WTC11 (cell line): ENCODE results near the gene GABRG3.

Experiments
- CTCF ChIP-seq: fragments of 200-600 bp; IDR thresholded peaks from 2 replicates; pipeline ENCODE4 v1.8.0; 2022; ENCODE audit warnings: antibody characterized with exemption
- JUN ChIP-seq: sonication (generic); formaldehyde crosslinking; IDR thresholded peaks from 2 replicates; pipeline ENCODE4 v1.8.0; 2023; ENCODE audit warnings: mild to moderate bottlenecking, missing genetic modification reagents
- SP1 ChIP-seq: sonication (generic); formaldehyde crosslinking; conservative IDR thresholded peaks from 2 replicates; pipeline ENCODE4 v1.8.1; 2022; ENCODE audit warnings: missing genetic modification reagents
- ZMAT4 ChIP-seq: fragments of 250-450 bp; sonication (Bioruptor Pico); IDR thresholded peaks from 2 replicates; pipeline ENCODE4 v1.9.0; 2021; ENCODE audit warnings: mild to moderate bottlenecking
- ZNF138 ChIP-seq: sonication (generic); formaldehyde crosslinking; conservative IDR thresholded peaks from 2 replicates; pipeline ENCODE4 v1.8.1; 2022; ENCODE audit warnings: mild to moderate bottlenecking, moderate library complexity, missing genetic modification reagents
- TF ChIP-seq, protein P1 (sequence below): sonication (generic); formaldehyde crosslinking; IDR thresholded peaks from 2 replicates; pipeline ENCODE4 v1.8.1; 2022; ENCODE audit warnings: low read depth, mild to moderate bottlenecking, moderate library complexity, missing genetic modification reagents, borderline replicate concordance
- TF ChIP-seq, protein P2 (sequence below): sonication (generic); formaldehyde crosslinking; IDR thresholded peaks from 2 replicates; pipeline ENCODE4 v1.8.1; 2023; ENCODE audit warnings: mild to moderate bottlenecking, missing genetic modification reagents
- TF ChIP-seq, protein P3 (sequence below): sonication (generic); formaldehyde crosslinking; IDR thresholded peaks from 2 replicates; pipeline ENCODE4 v1.8.0; 2022; ENCODE audit warnings: mild to moderate bottlenecking, missing genetic modification reagents
- TF ChIP-seq, protein P4 (sequence below): sonication (generic); formaldehyde crosslinking; IDR thresholded peaks from 2 replicates; pipeline ENCODE4 v1.8.0; 2022; ENCODE audit warnings: mild to moderate bottlenecking, missing genetic modification reagents

DNA sequence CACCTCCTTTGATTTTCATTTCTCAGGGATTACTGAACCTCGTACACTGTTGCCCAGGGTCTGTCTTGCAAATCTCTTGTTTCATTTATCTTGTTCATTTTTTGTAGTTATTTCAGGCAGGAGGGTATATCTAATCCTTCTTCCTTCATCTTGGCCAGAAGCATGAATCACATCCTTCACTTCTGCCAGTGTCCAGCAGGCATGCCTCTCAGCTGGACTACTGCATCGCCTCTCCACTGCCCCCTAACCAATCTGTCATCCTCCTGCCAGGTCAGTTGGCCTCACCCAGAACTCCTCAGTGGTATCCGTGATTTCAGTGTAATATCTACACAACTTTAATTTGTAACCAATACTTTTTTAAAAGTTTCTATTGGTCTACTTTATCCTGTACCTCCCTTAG lies 297.9 kb downstream of the GABRG3 start:
- no peak for TF ChIP-seq CTCF
- no peak for TF ChIP-seq ZMAT4 (CRISPR knock-in tag)
- no peak for TF ChIP-seq ZNF138 (CRISPR knock-in tag)
- TF ChIP-seq JUN (CRISPR knock-in tag), result no peak
- TF ChIP-seq, protein P1, sequence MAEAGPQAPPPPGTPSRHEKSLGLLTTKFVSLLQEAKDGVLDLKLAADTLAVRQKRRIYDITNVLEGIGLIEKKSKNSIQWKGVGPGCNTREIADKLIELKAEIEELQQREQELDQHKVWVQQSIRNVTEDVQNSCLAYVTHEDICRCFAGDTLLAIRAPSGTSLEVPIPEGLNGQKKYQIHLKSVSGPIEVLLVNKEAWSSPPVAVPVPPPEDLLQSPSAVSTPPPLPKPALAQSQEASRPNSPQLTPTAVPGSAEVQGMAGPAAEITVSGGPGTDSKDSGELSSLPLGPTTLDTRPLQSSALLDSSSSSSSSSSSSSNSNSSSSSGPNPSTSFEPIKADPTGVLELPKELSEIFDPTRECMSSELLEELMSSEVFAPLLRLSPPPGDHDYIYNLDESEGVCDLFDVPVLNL, result no peak
- TF ChIP-seq, protein P2, sequence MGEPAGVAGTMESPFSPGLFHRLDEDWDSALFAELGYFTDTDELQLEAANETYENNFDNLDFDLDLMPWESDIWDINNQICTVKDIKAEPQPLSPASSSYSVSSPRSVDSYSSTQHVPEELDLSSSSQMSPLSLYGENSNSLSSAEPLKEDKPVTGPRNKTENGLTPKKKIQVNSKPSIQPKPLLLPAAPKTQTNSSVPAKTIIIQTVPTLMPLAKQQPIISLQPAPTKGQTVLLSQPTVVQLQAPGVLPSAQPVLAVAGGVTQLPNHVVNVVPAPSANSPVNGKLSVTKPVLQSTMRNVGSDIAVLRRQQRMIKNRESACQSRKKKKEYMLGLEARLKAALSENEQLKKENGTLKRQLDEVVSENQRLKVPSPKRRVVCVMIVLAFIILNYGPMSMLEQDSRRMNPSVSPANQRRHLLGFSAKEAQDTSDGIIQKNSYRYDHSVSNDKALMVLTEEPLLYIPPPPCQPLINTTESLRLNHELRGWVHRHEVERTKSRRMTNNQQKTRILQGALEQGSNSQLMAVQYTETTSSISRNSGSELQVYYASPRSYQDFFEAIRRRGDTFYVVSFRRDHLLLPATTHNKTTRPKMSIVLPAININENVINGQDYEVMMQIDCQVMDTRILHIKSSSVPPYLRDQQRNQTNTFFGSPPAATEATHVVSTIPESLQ (CRISPR knock-in tag), result no peak
- TF ChIP-seq, protein P3, sequence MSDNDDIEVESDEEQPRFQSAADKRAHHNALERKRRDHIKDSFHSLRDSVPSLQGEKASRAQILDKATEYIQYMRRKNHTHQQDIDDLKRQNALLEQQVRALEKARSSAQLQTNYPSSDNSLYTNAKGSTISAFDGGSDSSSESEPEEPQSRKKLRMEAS (CRISPR knock-in tag), result no peak
- TF ChIP-seq, protein P4, sequence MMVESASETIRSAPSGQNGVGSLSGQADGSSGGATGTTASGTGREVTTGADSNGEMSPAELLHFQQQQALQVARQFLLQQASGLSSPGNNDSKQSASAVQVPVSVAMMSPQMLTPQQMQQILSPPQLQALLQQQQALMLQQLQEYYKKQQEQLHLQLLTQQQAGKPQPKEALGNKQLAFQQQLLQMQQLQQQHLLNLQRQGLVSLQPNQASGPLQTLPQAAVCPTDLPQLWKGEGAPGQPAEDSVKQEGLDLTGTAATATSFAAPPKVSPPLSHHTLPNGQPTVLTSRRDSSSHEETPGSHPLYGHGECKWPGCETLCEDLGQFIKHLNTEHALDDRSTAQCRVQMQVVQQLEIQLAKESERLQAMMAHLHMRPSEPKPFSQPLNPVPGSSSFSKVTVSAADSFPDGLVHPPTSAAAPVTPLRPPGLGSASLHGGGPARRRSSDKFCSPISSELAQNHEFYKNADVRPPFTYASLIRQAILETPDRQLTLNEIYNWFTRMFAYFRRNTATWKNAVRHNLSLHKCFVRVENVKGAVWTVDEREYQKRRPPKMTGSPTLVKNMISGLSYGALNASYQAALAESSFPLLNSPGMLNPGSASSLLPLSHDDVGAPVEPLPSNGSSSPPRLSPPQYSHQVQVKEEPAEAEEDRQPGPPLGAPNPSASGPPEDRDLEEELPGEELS, result no peak
- TF ChIP-seq SP1 (CRISPR knock-in tag), result no peak
